ENCODE measurements around the gene GLUL.

GLUL gene

DNA sequence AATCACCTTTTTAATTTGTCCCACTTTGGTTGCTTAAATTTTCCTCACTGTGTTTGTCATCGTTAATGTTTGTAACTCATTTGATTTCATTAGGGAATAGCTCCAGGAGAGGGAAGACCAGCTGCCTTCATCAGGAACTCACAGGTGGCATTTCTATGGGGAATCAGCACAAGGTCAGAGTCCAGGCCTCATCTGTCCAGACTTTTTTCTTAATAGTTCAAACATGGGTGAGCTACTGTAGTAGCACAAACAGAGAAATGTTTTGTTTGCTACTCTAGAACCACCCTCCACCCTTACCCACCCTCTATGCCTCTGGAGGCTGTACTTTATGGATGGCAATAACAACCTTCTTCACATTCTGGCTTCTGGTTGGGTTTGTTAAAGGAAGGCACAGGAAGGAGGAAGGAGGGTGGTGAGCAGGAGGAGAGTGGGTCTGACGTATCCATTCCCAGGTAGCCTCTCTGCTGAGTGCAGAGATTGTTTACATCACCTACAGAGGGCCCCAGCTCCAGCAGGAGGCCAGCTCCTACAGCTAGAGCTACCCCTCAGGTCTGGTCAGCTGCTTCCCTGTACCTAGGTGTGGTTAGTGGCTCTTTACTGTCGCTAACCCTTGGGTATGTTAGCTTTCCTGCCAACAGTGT is 17.0 kb upstream of the GLUL start:
- TF ChIP-seq, protein P1, sequence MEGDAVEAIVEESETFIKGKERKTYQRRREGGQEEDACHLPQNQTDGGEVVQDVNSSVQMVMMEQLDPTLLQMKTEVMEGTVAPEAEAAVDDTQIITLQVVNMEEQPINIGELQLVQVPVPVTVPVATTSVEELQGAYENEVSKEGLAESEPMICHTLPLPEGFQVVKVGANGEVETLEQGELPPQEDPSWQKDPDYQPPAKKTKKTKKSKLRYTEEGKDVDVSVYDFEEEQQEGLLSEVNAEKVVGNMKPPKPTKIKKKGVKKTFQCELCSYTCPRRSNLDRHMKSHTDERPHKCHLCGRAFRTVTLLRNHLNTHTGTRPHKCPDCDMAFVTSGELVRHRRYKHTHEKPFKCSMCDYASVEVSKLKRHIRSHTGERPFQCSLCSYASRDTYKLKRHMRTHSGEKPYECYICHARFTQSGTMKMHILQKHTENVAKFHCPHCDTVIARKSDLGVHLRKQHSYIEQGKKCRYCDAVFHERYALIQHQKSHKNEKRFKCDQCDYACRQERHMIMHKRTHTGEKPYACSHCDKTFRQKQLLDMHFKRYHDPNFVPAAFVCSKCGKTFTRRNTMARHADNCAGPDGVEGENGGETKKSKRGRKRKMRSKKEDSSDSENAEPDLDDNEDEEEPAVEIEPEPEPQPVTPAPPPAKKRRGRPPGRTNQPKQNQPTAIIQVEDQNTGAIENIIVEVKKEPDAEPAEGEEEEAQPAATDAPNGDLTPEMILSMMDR (IDR thresholded peaks at IDR 0.05) = no peak
- H3K4me3 ChIP-seq = no peak overlapping the region
- no peak for DNase-seq (ENCODE audit: low spot score)
- no peak overlapping the region for H3K27ac ChIP-seq

DNA sequence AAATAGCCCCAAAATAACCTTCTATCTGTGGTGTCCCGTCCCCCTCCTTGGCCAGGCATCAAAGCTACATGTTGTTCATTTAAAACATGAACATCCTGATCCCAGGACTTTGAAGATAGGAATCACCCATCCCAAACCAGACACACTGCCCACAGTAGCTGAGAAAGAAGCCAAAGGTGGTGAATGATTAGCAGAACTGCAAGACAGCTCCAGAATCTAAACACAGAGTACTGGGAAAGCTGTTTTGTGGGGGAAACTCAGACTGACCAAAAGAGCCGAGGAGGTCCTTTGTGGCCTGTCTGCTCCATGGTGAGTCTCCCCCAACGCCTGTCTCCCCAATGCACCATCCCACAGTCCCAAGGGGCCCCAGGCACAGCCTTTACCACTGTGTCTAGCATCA is 16.1 kb upstream of the GLUL start:
- Histone ChIP-seq H3K4me3 (no peak overlapping the region), H3K27ac (no peak overlapping the region)
- no peak for DNase-seq (ENCODE audit: low spot score)
- TF ChIP-seq, protein P1 (IDR thresholded peaks at IDR 0.05) = no peak

- TF ChIP-seq, protein P1 (IDR thresholded peaks at IDR 0.05) = no peak
- H3K27ac ChIP-seq = no peak overlapping the region
- no peak for DNase-seq (ENCODE audit: low spot score)
- no peak overlapping the region for H3K4me3 ChIP-seq
These were observed 14.4 kb upstream of the GLUL start for GRCh38 chr1:182406012-182406411.

GRCh38 chr1:182405578-182405977 is 14.0 kb upstream of the GLUL start:
- TF ChIP-seq, protein P1 (IDR thresholded peaks at IDR 0.05) = no peak
- no peak overlapping the region for H3K4me3 ChIP-seq
- no peak overlapping the region for H3K27ac ChIP-seq
- no peak for DNase-seq (ENCODE audit: low spot score)

- Histone ChIP-seq H3K4me3 (no peak overlapping the region), H3K27ac (no peak overlapping the region)
- no peak for DNase-seq (ENCODE audit: low spot score)
- TF ChIP-seq, protein P1 (IDR thresholded peaks at IDR 0.05) = no peak
These were observed 13.2 kb upstream of the GLUL start for GRCh38 chr1:182404781-182405180.

DNA sequence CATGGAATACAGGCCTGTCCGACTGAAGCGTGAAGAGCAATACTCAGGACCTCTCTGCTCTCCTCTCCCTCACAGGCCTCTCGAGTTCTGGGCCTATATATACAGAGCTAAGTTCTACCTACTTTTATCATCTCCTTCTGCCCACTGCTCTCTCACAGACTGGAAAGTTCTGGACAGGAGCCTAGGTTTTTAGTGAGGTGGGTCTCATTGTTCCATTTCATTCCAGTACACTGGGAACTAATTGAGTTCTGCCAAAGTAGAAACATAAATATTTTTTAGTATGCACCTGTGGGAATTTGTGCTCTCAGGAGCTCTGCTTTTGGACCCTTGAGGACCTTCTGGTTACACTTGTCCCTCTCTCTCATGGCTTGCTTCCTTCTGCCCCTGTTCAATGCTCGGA is 9.0 kb upstream of the GLUL start, which contains the start of gene TEDDM1:
TEDDM1 (minus strand) TSS at position 101 of the 400 bp plus-strand sequence. CDS start 182 bp downstream, outside the sequence.
- DNase-seq (ENCODE audit: low spot score) = no peak
- H3K4me3 ChIP-seq = no peak within 1 kb of the TSS
- H3K27ac ChIP-seq = no peak within 1 kb of the TSS
- TF ChIP-seq, protein P1 (IDR thresholded peaks at IDR 0.05) = no peak

DNA sequence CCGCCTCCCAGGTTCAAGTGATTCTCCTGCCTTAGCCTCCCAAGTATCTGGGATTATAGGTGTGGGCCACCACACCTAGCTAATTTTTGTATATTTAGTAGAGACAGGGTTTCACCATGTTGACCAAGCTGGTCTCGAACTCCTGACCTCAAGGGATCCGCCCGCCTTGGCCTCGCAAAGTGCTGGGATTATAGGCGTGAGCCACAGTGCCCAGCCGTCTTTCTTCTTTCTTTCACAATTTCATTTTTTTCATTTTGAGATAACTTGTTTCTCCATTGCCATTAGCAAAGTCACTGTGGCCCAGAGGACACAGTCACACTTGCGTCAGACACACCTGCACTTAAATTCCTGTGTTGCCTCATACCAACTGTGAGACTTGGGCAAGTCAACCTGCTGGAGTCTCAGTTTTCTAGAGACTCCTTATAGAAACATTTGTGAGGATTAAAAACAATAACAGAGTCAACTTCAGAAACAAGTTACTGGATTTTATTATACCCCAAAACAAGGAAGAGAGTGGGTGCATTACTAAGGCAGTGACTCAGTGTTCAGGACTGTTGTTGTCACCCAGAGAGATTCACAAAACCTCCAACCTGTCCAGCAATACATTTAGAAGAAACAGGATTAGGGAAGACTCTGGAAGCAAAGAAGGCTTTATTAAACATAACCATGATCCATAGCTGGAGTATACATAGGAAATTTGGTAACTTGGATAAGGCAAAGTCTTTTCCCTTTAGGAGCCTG is 6.2 kb upstream of the GLUL start:
- TF ChIP-seq, protein P1 (IDR thresholded peaks at IDR 0.05) = no peak
- H3K4me3 ChIP-seq = no peak overlapping the region
- H3K27ac ChIP-seq = no peak overlapping the region
- no peak for DNase-seq (ENCODE audit: low spot score)
